Measurements from ENCODE around the gene MED9.
A peak's percentile ranks its signal among the peaks of the same experiment; 100 is the strongest.

The MED9 gene

DNA sequence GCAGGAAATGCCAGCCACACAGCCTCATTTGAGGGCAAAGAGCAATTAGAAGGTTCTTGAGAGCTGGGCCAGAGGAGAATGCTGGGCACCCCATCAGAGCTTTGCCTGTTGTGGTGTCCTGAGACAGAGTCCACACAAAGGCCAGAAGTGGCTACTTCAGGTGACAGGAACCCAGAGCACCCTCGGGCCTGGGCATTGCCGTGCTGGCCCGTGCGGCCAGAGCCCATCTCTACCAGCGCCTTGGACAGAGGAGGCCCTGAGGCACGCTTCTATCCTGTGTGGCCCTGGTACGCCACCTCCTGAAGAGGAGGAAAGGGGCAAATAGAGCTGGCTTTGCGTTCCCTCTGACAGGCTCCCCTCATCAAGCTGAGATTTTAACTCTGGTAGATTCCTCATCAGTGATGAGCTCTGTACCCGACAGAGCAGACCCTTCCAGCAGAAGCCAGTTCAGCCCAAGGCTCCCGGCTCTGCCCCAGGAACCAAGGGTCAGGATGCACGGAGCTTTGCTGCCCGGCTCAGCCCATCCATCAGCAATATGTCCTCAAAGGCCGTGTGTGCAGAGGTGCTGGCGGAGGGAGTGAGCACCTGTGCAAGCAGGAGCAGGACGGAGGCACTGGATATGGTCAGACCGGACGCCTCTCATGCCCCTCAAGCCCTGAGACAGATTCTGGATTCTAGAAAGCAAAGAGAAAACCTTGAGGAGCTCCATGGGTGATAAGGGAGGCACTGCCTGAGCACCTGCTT lies 22.8 kb downstream of the MED9 start:
- no peak for TF ChIP-seq ZFX (IDR thresholded peaks at IDR 0.05; ENCODE audit: borderline replicate concordance)
- TF ChIP-seq, protein P1, sequence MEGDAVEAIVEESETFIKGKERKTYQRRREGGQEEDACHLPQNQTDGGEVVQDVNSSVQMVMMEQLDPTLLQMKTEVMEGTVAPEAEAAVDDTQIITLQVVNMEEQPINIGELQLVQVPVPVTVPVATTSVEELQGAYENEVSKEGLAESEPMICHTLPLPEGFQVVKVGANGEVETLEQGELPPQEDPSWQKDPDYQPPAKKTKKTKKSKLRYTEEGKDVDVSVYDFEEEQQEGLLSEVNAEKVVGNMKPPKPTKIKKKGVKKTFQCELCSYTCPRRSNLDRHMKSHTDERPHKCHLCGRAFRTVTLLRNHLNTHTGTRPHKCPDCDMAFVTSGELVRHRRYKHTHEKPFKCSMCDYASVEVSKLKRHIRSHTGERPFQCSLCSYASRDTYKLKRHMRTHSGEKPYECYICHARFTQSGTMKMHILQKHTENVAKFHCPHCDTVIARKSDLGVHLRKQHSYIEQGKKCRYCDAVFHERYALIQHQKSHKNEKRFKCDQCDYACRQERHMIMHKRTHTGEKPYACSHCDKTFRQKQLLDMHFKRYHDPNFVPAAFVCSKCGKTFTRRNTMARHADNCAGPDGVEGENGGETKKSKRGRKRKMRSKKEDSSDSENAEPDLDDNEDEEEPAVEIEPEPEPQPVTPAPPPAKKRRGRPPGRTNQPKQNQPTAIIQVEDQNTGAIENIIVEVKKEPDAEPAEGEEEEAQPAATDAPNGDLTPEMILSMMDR (IDR thresholded peaks at IDR 0.05) = no peak
- no peak overlapping the region for H3K27ac ChIP-seq

- no peak overlapping the region for H3K27ac ChIP-seq
- TF ChIP-seq, protein P1 (IDR thresholded peaks at IDR 0.05) = peak; percentile 61
- TF ChIP-seq ZFX (IDR thresholded peaks at IDR 0.05; ENCODE audit: borderline replicate concordance) = no peak
Measured at GRCh38 chr17:17500999-17501605, 24.3 kb downstream of the MED9 start.

- no peak overlapping the region for H3K27ac ChIP-seq
- TF ChIP-seq ZFX (IDR thresholded peaks at IDR 0.05; ENCODE audit: borderline replicate concordance) = no peak
- TF ChIP-seq, protein P1 (IDR thresholded peaks at IDR 0.05) = no peak
Measured at GRCh38 chr17:17502741-17503565, 26.2 kb downstream of the MED9 start.

DNA sequence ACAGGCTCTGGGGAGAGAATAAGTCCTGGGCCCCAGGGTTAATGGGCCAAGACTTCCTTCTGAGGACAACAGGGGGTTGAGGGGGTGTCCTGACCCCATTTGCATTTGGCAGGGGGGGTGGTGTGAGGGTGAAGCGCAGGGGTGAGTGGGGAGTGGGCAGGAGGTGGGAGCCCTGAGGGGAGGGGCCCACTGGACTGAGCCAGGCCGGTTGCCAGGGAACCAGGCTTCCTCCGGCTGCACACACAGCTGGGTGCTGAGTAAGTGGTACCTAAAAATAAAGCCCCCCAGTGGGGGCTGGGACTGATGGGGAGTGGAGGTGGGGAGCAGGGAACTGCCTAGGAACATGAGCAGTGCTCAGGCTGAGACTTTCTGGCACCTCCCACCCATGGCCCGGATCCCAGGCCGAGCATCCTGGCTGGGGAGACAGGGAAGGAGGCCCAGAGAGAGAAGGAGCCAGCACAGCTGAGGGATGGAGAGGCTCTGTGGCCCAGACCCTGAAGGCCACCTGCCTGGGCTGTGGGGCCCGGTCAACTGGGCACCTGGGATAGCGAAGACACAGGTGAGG lies 26.8 kb downstream of the MED9 start:
- TF ChIP-seq, protein P1 (IDR thresholded peaks at IDR 0.05) = no peak
- no peak for TF ChIP-seq ZFX (IDR thresholded peaks at IDR 0.05; ENCODE audit: borderline replicate concordance)
- no peak overlapping the region for H3K27ac ChIP-seq

DNA sequence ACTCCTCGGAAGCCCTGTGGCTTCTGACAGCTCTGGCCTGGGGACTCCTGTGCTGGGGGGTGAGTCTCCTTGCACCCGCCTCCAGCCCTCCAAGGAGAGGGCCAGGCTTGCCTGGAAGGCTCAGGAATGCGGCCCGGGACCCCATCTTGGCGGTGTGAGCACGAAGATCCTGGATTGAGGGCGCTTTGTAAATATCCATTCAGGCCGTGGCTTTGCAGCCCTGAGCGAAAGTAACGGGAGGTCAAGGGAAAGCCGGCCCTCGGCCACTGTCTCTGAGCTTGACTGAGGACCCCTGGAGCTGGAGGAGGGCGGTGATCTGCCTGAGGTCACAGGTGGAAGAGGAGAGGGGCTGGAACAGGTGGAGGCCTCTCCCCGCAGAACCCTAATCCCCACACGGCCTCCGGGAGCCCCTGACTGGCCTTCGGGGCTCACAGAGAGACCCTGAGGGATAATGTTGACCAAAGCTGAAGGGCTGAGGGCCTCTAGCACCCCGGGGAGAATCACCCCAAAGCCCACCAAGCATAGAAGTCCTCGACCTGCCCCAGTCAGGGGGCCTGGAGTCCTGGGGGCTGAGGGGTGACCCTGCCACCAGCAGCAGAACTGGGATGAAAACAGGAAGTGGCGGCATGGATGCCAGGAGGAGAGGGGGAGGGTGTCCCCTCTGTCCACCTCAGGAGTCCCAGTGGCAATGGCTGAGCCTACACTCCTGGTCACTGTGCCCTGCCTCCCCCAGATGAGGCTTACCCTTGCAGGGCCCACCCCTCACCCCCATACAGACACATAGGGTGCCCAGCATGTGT lies 27.7 kb downstream of the MED9 start:
- TF ChIP-seq ZFX (IDR thresholded peaks at IDR 0.05; ENCODE audit: borderline replicate concordance) = no peak
- TF ChIP-seq, protein P1 (IDR thresholded peaks at IDR 0.05) = no peak
- H3K27ac ChIP-seq = no peak overlapping the region

DNA sequence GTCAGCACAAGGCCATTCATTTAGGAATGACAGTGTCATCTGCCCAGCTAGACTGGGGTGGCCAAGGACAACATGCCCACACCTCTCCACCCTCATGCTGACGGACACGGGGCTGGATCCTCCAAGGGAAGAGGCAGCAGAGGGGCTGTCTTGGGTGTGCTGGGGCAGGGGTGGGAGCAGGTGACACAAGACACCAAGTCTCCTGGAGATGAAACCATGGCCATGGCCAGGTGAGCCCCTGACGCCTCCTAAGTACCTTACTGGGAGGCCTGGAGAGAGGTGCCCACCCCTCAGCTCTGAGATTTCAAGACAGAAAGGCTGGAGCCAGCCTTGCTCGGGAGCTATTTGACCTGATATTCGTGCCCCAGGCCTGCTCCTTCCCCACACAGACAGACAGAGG lies 28.4 kb downstream of the MED9 start:
- no peak overlapping the region for H3K27ac ChIP-seq
- TF ChIP-seq, protein P1 (IDR thresholded peaks at IDR 0.05) = no peak
- no peak for TF ChIP-seq ZFX (IDR thresholded peaks at IDR 0.05; ENCODE audit: borderline replicate concordance)
